Astrocyte (in vitro differentiated cells and primary cell): ENCODE data around the gene PPP1R13B. TPM values are rescaled to one million over a fixed set of nuclear protein-coding genes. Genes with fewer than 3 reads are reported as not detected.

Experiments used
- DNase-seq: peaks from one replicate; pipeline ENCODE4 v3.0.0-alpha.2; 2010; ENCODE audit warnings: low read depth
- FAIRE-seq: peaks from 2 replicates; lab custom pipeline; 2011; peaks lifted over from hg19 to GRCh38; lab: Jason Lieb, UNC
- H2AFZ ChIP-seq: 2 replicates; pipeline ENCODE4 v1.6.0; 2012; ENCODE audit warnings: low read depth, low read length, inconsistent platforms
- H3K27ac ChIP-seq: 2 replicates; pipeline ENCODE4 v1.5.1; 2011; ENCODE audit warnings: low read depth, low read length, inconsistent platforms
- H3K27me3 ChIP-seq: 2 replicates; pipeline ENCODE4 v1.6.0; 2011; ENCODE audit warnings: low read length, inconsistent platforms; ENCODE audit not compliant: insufficient read depth
- H3K36me3 ChIP-seq: 2 replicates; pipeline ENCODE4 v1.5.1; 2011; ENCODE audit warnings: low read length, inconsistent platforms; ENCODE audit not compliant: insufficient read depth
- H3K4me1 ChIP-seq: 2 replicates; pipeline ENCODE4 v1.5.1; 2011; ENCODE audit warnings: low read length, inconsistent platforms; ENCODE audit not compliant: insufficient read depth
- H3K4me2 ChIP-seq: 2 replicates; pipeline ENCODE4 v1.6.0; 2012; ENCODE audit warnings: low read length, inconsistent platforms
- H3K4me3 ChIP-seq: 2 replicates; pipeline ENCODE4 v1.5.1; 2011; ENCODE audit warnings: low read depth, mild to moderate bottlenecking, low read length, inconsistent platforms; ENCODE audit not compliant: insufficient read depth
- H3K79me2 ChIP-seq: 2 replicates; pipeline ENCODE4 v1.6.0; 2012; ENCODE audit warnings: mild to moderate bottlenecking, low read length, inconsistent platforms; ENCODE audit not compliant: insufficient read depth
- H3K9ac ChIP-seq: 2 replicates; pipeline ENCODE4 v1.6.0; 2012; ENCODE audit warnings: mild to moderate bottlenecking, low read length, inconsistent platforms
- H3K9me3 ChIP-seq: 2 replicates; pipeline ENCODE4 v1.5.1; 2012; ENCODE audit warnings: low read depth, mild to moderate bottlenecking, low read length, inconsistent platforms; ENCODE audit not compliant: insufficient read depth
- H4K20me1 ChIP-seq: 2 replicates; pipeline ENCODE4 v1.6.0; 2012; ENCODE audit warnings: low read length, inconsistent platforms; ENCODE audit not compliant: insufficient read depth
- H3K27ac Mint-ChIP-seq: one replicate; pipeline ENCODE4 v1.8.0; 2021; ENCODE audit warnings: mild to moderate bottlenecking, mixed read lengths; ENCODE audit not compliant: unreplicated experiment
- H3K27me3 Mint-ChIP-seq: one replicate; pipeline ENCODE4 v1.8.0; 2021; ENCODE audit warnings: low read depth, mixed read lengths; ENCODE audit not compliant: unreplicated experiment
- H3K36me3 Mint-ChIP-seq: one replicate; pipeline ENCODE4 v1.8.0; 2021; ENCODE audit warnings: low read depth, mixed read lengths; ENCODE audit not compliant: unreplicated experiment
- H3K4me1 Mint-ChIP-seq: one replicate; pipeline ENCODE4 v1.8.0; 2021; ENCODE audit warnings: low read depth, mixed read lengths; ENCODE audit not compliant: unreplicated experiment
- H3K4me3 Mint-ChIP-seq: one replicate; pipeline ENCODE4 v1.8.0; 2021; ENCODE audit warnings: mild to moderate bottlenecking, moderate library complexity, mixed read lengths; ENCODE audit not compliant: unreplicated experiment
- H3K9me3 Mint-ChIP-seq: one replicate; pipeline ENCODE4 v1.8.0; 2021; ENCODE audit warnings: mild to moderate bottlenecking, mixed read lengths; ENCODE audit not compliant: unreplicated experiment
- CTCF ChIP-seq: IDR thresholded peaks from 2 replicates; pipeline ENCODE4 v1.5.1; 2011; ENCODE audit warnings: low read depth, mild to moderate bottlenecking, inconsistent platforms, low read length, moderate library complexity; ENCODE audit not compliant: insufficient read depth
- EZH2 ChIP-seq: IDR thresholded peaks from 2 replicates; pipeline ENCODE4 v1.6.1; 2012; ENCODE audit warnings: mild to moderate bottlenecking, low read length, inconsistent platforms; ENCODE audit not compliant: insufficient read depth
- total RNA-seq: library from RNA; stranded (reverse); gene quantifications from 2 replicates; pipeline ENCODE4 v1.2.1, GENCODE V29; 2021

PPP1R13B gene
- total RNA-seq, 1 donor from 2014 or later = 7.0 TPM

GRCh38 chr14:103817595-103817994 lies 29.8 kb downstream of the PPP1R13B start:
- Mint-ChIP-seq H3K36me3 (peaks cover 2% of the 10 kb centered on the region), H3K27me3 (no peaks in the 10 kb centered on the region)

GRCh38 chr14:103816991-103817390 lies 30.4 kb downstream of the PPP1R13B start:
- Histone ChIP-seq H3K36me3 (no peaks in the 10 kb centered on the region), H3K4me3 (no peak overlapping the region), H3K79me2 (no peaks in the 10 kb centered on the region), H3K4me2 (no peak overlapping the region), H3K9ac (no peak overlapping the region), H4K20me1 (peaks cover 14% of the 10 kb centered on the region), H3K27ac (no peak overlapping the region), H2AFZ (no peak overlapping the region), H3K9me3 (no peaks in the 10 kb centered on the region), H3K4me1 (no peaks in the 10 kb centered on the region), H3K27me3 (no peaks in the 10 kb centered on the region)
- Mint-ChIP-seq H3K9me3 (no peaks in the 10 kb centered on the region), H3K27me3 (no peaks in the 10 kb centered on the region), H3K4me3 (no peak overlapping the region), H3K4me1 (peaks cover 11% of the 10 kb centered on the region), H3K27ac (no peak overlapping the region), H3K36me3 (peaks cover 2% of the 10 kb centered on the region)
- no peak for FAIRE-seq
- TF ChIP-seq CTCF (no peak), EZH2 (no peak)
- no peak for DNase-seq

More at GRCh38 chr14:103817595-103817994, 29.8 kb downstream of the PPP1R13B start:
- peaks cover 14% of the 10 kb centered on the region for H4K20me1 ChIP-seq
- no peak overlapping the region for H3K4me3 ChIP-seq
- no peak overlapping the region for H3K27ac ChIP-seq
- no peaks in the 10 kb centered on the region for H3K79me2 ChIP-seq
- Mint-ChIP-seq H3K4me1 (peaks cover 11% of the 10 kb centered on the region), H3K4me3 (no peak overlapping the region), H3K27ac (no peak overlapping the region), H3K9me3 (no peaks in the 10 kb centered on the region)
- H3K27me3 ChIP-seq = no peaks in the 10 kb centered on the region
- H3K9ac ChIP-seq = no peak overlapping the region
- TF ChIP-seq EZH2 (no peak), CTCF (no peak)
- DNase-seq = no peak
- no peak overlapping the region for H2AFZ ChIP-seq
- no peaks in the 10 kb centered on the region for H3K4me1 ChIP-seq
- FAIRE-seq = no peak
- no peaks in the 10 kb centered on the region for H3K36me3 ChIP-seq
- no peak overlapping the region for H3K4me2 ChIP-seq
- no peaks in the 10 kb centered on the region for H3K9me3 ChIP-seq

- H3K27ac Mint-ChIP-seq = no peak overlapping the region
These were observed 32.1 kb downstream of the PPP1R13B start for GRCh38 chr14:103815253-103815652.

More at GRCh38 chr14:103815253-103815652, 32.1 kb downstream of the PPP1R13B start:
- H3K36me3 Mint-ChIP-seq = peaks cover 2% of the 10 kb centered on the region
- TF ChIP-seq EZH2 = no peak
- TF ChIP-seq CTCF = no peak
- Histone ChIP-seq H4K20me1 (peaks cover 9% of the 10 kb centered on the region), H3K9ac (no peak overlapping the region), H3K79me2 (no peaks in the 10 kb centered on the region), H3K4me1 (no peaks in the 10 kb centered on the region), H2AFZ (no peak overlapping the region), H3K9me3 (no peaks in the 10 kb centered on the region), H3K27ac (no peak overlapping the region), H3K4me3 (no peak overlapping the region), H3K4me2 (no peak overlapping the region), H3K27me3 (no peaks in the 10 kb centered on the region), H3K36me3 (no peaks in the 10 kb centered on the region)
- H3K4me3 Mint-ChIP-seq = no peak overlapping the region
- H3K4me1 Mint-ChIP-seq = peaks cover 10% of the 10 kb centered on the region
- no peaks in the 10 kb centered on the region for H3K27me3 Mint-ChIP-seq
- DNase-seq = no peak
- FAIRE-seq = no peak
- no peaks in the 10 kb centered on the region for H3K9me3 Mint-ChIP-seq
